Suprapubic skin (tissue), 4 donors: ENCODE results near the gene IL17REL.

Source experiments
- CTCF ChIP-seq, 2 donors: fragments of 200-600 bp in 1 of 2; fragments of 450-650 bp in 1 of 2; sonication (generic) in 1 of 2; IDR thresholded peaks; one replicate each; pipeline ENCODE4 v1.5.1; 2016 to 2019; ENCODE audit warnings: antibody characterized with exemption in 2 of 2, mild to moderate bottlenecking in 1 of 2, moderate library complexity in 1 of 2
- EP300 ChIP-seq: sonication (generic); formaldehyde crosslinking; IDR thresholded peaks from one replicate; pipeline ENCODE4 v1.6.1; 2017; ENCODE audit warnings: antibody characterized with exemption
- POLR2A ChIP-seq, 2 donors: fragments of 450-650 bp; IDR thresholded peaks; one replicate each; pipeline ENCODE4 v1.6.1; 2017; ENCODE audit warnings: antibody characterized with exemption in 2 of 2, mild to moderate bottlenecking in 2 of 2, moderate library complexity in 2 of 2
- POLR2AphosphoS5 ChIP-seq, 3 donors: sonication (generic); formaldehyde crosslinking; IDR thresholded peaks; one replicate each; pipeline ENCODE4 v1.6.1; 2017; ENCODE audit warnings: antibody characterized with exemption in 3 of 3

GRCh38 chr22:50046481-50047245 lies 34.1 kb upstream of the IL17REL start:
- TF ChIP-seq CTCF (IDR thresholded peaks at IDR 0.05) (no peak), POLR2AphosphoS5 (IDR thresholded peaks at IDR 0.05) (no peak), POLR2A (IDR thresholded peaks at IDR 0.05) (no peak), EP300 (no peak)
